HepG2 (cell line): ENCODE data around the gene KLHL5. TPM values are rescaled to one million over a fixed set of nuclear protein-coding genes. Genes with fewer than 3 reads are reported as not detected.

Experiments used
- ATAC-seq: fragments of 200-7000 bp; cut with Tn5 transposase; 3 replicates; pipeline ENCODE4 v1.9.1; 2020; ENCODE audit warnings: mild to moderate bottlenecking, moderate library complexity
- BruUV-seq: library from RNA; stranded (reverse); fragments of 400-500 nt; replicated peaks from 2 replicates; lab custom pipeline; 2021; lab: Mats Ljungman, UMichigan
- CTCF ChIA-PET: fragments of 300-600 bp; formaldehyde crosslinking; extraction: SDS; loops from one replicate; lab custom pipeline; 2021; ENCODE audit warnings: low total read pairs, inconsistent platforms, low intra/inter-chr PET ratio; lab: Yijun Ruan, JAX
- POLR2A ChIA-PET: fragments of 350-600 bp; sonication (Branson Sonifier 250); formaldehyde crosslinking; loops from one replicate; lab custom pipeline; 2020; ENCODE audit warnings: antibody characterized with exemption, inconsistent platforms; lab: Yijun Ruan, JAX
- DNase-seq: peaks from one replicate; pipeline ENCODE4 v3.0.0-alpha.2; 2015; ENCODE audit warnings: low spot score
- FAIRE-seq: peaks from 3 replicates; lab custom pipeline; 2011; peaks lifted over from hg19 to GRCh38; lab: Jason Lieb, UNC
- H2AFZ ChIP-seq: one replicate; pipeline ENCODE4 v1.6.1; 2011; ENCODE audit warnings: low read length, inconsistent platforms
- H3K27ac ChIP-seq: fragments of 300-600 bp; 3 replicates; pipeline ENCODE4 v1.8.0; 2011; ENCODE audit warnings: mixed run types, mild to moderate bottlenecking, mixed read lengths, low read length, inconsistent platforms; ENCODE audit not compliant: insufficient read depth; ENCODE audit errors: extremely low read length
- H3K27me3 ChIP-seq, 2 experiments: fragments of 200-600 bp in 1 of 2; 2 replicates in 1 of 2; 3 replicates in 1 of 2; pipeline versions ENCODE4 v1.6.0 to v1.8.0; 2011; ENCODE audit warnings: low read length in 2 of 2, mild to moderate bottlenecking in 2 of 2, moderate library complexity in 2 of 2, inconsistent platforms in 1 of 2; ENCODE audit not compliant: insufficient read depth in 2 of 2, control insufficient read depth in 1 of 2
- H3K36me3 ChIP-seq, 2 experiments: fragments of 200-600 bp in 1 of 2; replicated peaks in 1 of 2; 2 replicates in 1 of 2; 3 replicates in 1 of 2; pipeline versions ENCODE4 v1.5.1 to v1.8.0; 2011; ENCODE audit warnings: low read length in 2 of 2, inconsistent platforms in 1 of 2; ENCODE audit not compliant: insufficient read depth in 2 of 2, control insufficient read depth in 1 of 2
- H3K4me1 ChIP-seq: 2 replicates; pipeline ENCODE4 v1.5.1; 2012; ENCODE audit warnings: low read length, inconsistent platforms; ENCODE audit not compliant: insufficient read depth
- H3K4me2 ChIP-seq: 2 replicates; pipeline ENCODE4 v1.6.0; 2011; ENCODE audit warnings: low read depth, low read length, inconsistent platforms
- H3K4me3 ChIP-seq, 3 experiments: fragments of 200-600 bp in 1 of 3; sonication (generic), shearing (Covaris generic) in 1 of 3; replicated peaks in 1 of 3; 2 replicates each; pipeline ENCODE4 v1.5.1; 2011 to 2016; ENCODE audit warnings: low read length in 3 of 3, inconsistent platforms in 2 of 3, low read depth in 2 of 3, mild to moderate bottlenecking in 2 of 3, control low read depth in 1 of 3, mixed read lengths in 1 of 3; ENCODE audit not compliant: insufficient read depth in 1 of 3
- H3K79me2 ChIP-seq: one replicate; pipeline ENCODE4 v1.6.1; 2011; ENCODE audit warnings: low read length, inconsistent platforms; ENCODE audit not compliant: insufficient read depth
- H3K9ac ChIP-seq: 2 replicates; pipeline ENCODE4 v1.6.0; 2011; ENCODE audit warnings: mild to moderate bottlenecking, low read depth, low read length, inconsistent platforms; ENCODE audit not compliant: insufficient read depth
- H3K9me3 ChIP-seq: 2 replicates; pipeline ENCODE4 v1.5.1; 2012; ENCODE audit warnings: mild to moderate bottlenecking, low read length
- H4K20me1 ChIP-seq: 2 replicates; pipeline ENCODE4 v1.6.0; 2011; ENCODE audit warnings: inconsistent platforms, mild to moderate bottlenecking, low read length, moderate library complexity; ENCODE audit not compliant: insufficient read depth
- MBNL3 ChIP-seq: fragments of 250-450 bp; sonication (Bioruptor Pico); conservative IDR thresholded peaks from 2 replicates; pipeline ENCODE4 v1.8.0; 2022; ENCODE audit warnings: mild to moderate bottlenecking, inconsistent platforms
- SP140L ChIP-seq: sonication (generic); formaldehyde crosslinking; IDR thresholded peaks from 2 replicates; pipeline ENCODE4 v1.4.0; 2020; ENCODE audit warnings: missing genetic modification reagents, borderline replicate concordance
- ZNF260 ChIP-seq: sonication (generic); formaldehyde crosslinking; IDR thresholded peaks from 2 replicates; pipeline ENCODE4 v1.4.0; 2020; ENCODE audit warnings: missing genetic modification reagents, low read depth, mild to moderate bottlenecking, borderline replicate concordance
- ZNF292 ChIP-seq: sonication (generic); formaldehyde crosslinking; IDR thresholded peaks from 2 replicates; pipeline ENCODE4 v1.8.1; 2022; ENCODE audit warnings: mild to moderate bottlenecking, low read depth, missing genetic modification reagents, borderline replicate concordance
- ZNF782 ChIP-seq: sonication (generic); formaldehyde crosslinking; IDR thresholded peaks from 2 replicates; pipeline ENCODE4 v1.4.0; 2020; ENCODE audit warnings: missing genetic modification reagents, mild to moderate bottlenecking, borderline replicate concordance
- WGBS: methylation state at CpG from one replicate; pipeline ENCODE4 v1.1.6; 2017; ENCODE audit warnings: low lambda C conversion rate; 5-methylcytosine and 5-hydroxymethylcytosine counted together
- in situ Hi-C: cut with HindIII; loops from 2 replicates; pipeline ENCODE4 v1.10.0; 2017; ENCODE audit warnings: low pct_unique_long_range_greater_than_20kb; ENCODE audit not compliant: extremely low pct_ligation_motif_present
- intact Hi-C: fragments of 100-400 bp; cut with micrococcal nuclease; formaldehyde crosslinking; loops from one replicate; pipeline ENCODE4 v1.10.0; 2022; ENCODE audit not compliant: unreplicated experiment
- polyA plus RNA-seq, 8 experiments: library from polyadenylated mRNA; depleted of rRNA in 3 of 8; stranded (reverse) in 7 of 8; unstranded in 1 of 8; fragments of >200 nt; fragmentation: Illumina TruSeq in 4 of 8; extraction: Trizol in 4 of 8; gene quantifications; 2 replicates each; pipeline versions ENCODE4 v1.2.1 to v1.2.3, GENCODE V29; 2011 to 2016; ENCODE audit warnings: low read depth in 4 of 8, missing spikeins in 1 of 8, mixed read lengths in 1 of 8; ENCODE audit not compliant: insufficient read depth in 1 of 8
- total RNA-seq, 5 experiments: library from RNA; depleted of rRNA; stranded (reverse); fragments of >200 nt; fragmentation: Illumina TruSeq; extraction: Trizol; gene quantifications; 2 replicates each; pipeline ENCODE4 v1.2.3, GENCODE V29; 2016; ENCODE audit warnings: low read depth in 1 of 5
- TF ChIP-seq, protein P1 (sequence below): sonication (generic); formaldehyde crosslinking; IDR thresholded peaks from 2 replicates; pipeline ENCODE4 v1.5.0; 2020; ENCODE audit warnings: mild to moderate bottlenecking, missing genetic modification reagents, borderline replicate concordance
- TF ChIP-seq, protein P2 (sequence below): sonication (generic); formaldehyde crosslinking; IDR thresholded peaks from 2 replicates; pipeline ENCODE4 v1.4.0; 2020; ENCODE audit warnings: missing genetic modification reagents, borderline replicate concordance

Gene KLHL5
- total and polyA plus RNA-seq, 2 of the 13 experiments (the other 11 are each of a cell fraction or from before 2014, with no cell fraction given) = 36.2 to 38.7 TPM

DNA sequence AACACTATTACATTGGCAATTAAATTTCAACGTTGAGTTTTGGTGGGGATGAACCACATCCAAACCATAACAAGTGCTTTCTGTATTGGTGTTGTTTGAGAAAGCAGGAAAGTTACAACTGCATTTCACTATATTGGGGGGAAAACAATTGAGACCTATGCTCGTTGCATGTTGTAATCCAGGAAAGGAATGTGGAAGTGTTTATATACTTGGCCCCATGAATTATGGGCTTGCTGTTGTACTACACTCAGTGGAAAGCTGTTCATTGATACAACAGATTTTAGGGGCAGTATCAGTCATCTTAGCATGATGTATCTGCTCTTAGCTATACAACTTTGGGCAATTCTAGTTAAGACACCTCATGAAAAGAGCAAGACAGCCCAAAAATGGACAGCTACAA, 52.4 kb downstream of the KLHL5 start (continued):
- TF ChIP-seq, protein P1, sequence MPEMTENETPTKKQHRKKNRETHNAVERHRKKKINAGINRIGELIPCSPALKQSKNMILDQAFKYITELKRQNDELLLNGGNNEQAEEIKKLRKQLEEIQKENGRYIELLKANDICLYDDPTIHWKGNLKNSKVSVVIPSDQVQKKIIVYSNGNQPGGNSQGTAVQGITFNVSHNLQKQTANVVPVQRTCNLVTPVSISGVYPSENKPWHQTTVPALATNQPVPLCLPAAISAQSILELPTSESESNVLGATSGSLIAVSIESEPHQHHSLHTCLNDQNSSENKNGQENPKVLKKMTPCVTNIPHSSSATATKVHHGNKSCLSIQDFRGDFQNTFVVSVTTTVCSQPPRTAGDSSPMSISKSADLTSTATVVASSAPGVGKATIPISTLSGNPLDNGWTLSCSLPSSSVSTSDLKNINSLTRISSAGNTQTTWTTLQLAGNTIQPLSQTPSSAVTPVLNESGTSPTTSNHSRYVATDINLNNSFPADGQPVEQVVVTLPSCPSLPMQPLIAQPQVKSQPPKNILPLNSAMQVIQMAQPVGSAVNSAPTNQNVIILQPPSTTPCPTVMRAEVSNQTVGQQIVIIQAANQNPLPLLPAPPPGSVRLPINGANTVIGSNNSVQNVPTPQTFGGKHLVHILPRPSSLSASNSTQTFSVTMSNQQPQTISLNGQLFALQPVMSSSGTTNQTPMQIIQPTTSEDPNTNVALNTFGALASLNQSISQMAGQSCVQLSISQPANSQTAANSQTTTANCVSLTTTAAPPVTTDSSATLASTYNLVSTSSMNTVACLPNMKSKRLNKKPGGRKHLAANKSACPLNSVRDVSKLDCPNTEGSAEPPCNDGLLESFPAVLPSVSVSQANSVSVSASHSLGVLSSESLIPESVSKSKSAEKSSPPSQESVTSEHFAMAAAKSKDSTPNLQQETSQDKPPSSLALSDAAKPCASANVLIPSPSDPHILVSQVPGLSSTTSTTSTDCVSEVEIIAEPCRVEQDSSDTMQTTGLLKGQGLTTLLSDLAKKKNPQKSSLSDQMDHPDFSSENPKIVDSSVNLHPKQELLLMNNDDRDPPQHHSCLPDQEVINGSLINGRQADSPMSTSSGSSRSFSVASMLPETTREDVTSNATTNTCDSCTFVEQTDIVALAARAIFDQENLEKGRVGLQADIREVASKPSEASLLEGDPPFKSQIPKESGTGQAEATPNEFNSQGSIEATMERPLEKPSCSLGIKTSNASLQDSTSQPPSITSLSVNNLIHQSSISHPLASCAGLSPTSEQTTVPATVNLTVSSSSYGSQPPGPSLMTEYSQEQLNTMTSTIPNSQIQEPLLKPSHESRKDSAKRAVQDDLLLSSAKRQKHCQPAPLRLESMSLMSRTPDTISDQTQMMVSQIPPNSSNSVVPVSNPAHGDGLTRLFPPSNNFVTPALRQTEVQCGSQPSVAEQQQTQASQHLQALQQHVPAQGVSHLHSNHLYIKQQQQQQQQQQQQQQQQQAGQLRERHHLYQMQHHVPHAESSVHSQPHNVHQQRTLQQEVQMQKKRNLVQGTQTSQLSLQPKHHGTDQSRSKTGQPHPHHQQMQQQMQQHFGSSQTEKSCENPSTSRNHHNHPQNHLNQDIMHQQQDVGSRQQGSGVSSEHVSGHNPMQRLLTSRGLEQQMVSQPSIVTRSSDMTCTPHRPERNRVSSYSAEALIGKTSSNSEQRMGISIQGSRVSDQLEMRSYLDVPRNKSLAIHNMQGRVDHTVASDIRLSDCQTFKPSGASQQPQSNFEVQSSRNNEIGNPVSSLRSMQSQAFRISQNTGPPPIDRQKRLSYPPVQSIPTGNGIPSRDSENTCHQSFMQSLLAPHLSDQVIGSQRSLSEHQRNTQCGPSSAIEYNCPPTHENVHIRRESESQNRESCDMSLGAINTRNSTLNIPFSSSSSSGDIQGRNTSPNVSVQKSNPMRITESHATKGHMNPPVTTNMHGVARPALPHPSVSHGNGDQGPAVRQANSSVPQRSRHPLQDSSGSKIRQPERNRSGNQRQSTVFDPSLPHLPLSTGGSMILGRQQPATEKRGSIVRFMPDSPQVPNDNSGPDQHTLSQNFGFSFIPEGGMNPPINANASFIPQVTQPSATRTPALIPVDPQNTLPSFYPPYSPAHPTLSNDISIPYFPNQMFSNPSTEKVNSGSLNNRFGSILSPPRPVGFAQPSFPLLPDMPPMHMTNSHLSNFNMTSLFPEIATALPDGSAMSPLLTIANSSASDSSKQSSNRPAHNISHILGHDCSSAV (CRISPR knock-in tag) = no peak

DNA sequence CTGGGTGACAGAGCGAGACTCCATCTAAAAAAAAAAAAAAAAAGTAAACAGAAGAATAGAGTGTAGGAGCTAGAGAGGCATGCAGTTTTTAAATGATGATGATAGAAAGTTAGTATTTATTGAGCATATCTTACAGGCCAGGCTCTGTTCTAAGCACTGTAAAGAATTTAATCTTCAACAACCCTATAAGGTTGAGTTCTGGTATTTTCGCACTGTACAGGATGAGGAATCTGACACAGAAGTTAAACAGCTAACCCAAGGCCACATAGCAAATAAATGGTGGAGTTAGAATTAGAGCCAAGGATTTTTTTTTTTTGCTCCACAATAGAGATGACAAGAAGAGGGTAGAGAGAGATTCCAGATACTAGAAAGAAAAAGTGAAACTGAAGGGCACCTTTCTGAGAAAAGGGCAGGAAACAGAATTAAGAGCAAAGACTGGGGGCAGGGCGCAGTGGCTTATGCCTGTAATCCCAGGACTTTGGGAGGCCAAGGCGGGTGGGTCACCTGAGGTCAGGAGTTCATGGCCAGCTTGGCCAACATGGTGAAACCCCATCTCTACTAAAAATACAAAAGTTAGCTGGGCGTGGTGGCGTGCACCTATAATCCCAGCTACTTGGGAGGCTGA, 56.1 kb downstream of the KLHL5 start:
- ChIA-PET CTCF (no interaction called here), POLR2A (no interaction called here)
- WGBS = 96% methylated on average over 6 of the region's 6 CpGs
- H3K27ac ChIP-seq = no peak overlapping the region
- H3K9me3 ChIP-seq = no peaks in the 10 kb centered on the region
- H3K4me3 ChIP-seq = no peak overlapping the region
- FAIRE-seq (no peak), DNase-seq (peak; percentile 3), ATAC-seq (no peak)
- no peaks in the 10 kb centered on the region for H4K20me1 ChIP-seq
- no peak overlapping the region for H3K4me2 ChIP-seq
- intact Hi-C loops = no loop called here
- no peaks in the 10 kb centered on the region for H3K79me2 ChIP-seq
- no peaks in the 10 kb centered on the region for H3K27me3 ChIP-seq
- no peaks in the 10 kb centered on the region for H3K4me1 ChIP-seq
- H3K9ac ChIP-seq = no peak overlapping the region
- no peak overlapping the region for H2AFZ ChIP-seq
- H3K36me3 ChIP-seq = peaks cover 3 to 27% of the 10 kb centered on the region in 2 experiments; a peak in 3 of 5 replicates
- in situ Hi-C loops = no loop called here
- BruUV-seq = no TSS peak
- TF ChIP-seq, protein P2, sequence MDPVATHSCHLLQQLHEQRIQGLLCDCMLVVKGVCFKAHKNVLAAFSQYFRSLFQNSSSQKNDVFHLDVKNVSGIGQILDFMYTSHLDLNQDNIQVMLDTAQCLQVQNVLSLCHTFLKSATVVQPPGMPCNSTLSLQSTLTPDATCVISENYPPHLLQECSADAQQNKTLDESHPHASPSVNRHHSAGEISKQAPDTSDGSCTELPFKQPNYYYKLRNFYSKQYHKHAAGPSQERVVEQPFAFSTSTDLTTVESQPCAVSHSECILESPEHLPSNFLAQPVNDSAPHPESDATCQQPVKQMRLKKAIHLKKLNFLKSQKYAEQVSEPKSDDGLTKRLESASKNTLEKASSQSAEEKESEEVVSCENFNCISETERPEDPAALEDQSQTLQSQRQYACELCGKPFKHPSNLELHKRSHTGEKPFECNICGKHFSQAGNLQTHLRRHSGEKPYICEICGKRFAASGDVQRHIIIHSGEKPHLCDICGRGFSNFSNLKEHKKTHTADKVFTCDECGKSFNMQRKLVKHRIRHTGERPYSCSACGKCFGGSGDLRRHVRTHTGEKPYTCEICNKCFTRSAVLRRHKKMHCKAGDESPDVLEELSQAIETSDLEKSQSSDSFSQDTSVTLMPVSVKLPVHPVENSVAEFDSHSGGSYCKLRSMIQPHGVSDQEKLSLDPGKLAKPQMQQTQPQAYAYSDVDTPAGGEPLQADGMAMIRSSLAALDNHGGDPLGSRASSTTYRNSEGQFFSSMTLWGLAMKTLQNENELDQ (CRISPR knock-in tag) = no peak
- no peak for TF ChIP-seq ZNF260 (CRISPR knock-in tag)
- no peak for TF ChIP-seq SP140L (CRISPR knock-in tag)
- TF ChIP-seq ZNF292 (CRISPR knock-in tag) = no peak
- no peak for TF ChIP-seq ZNF782
- no peak for TF ChIP-seq MBNL3 (CRISPR knock-in tag)
